Measurements from ENCODE around the gene DPRX. TPM values are rescaled to one million over a fixed set of nuclear protein-coding genes. Genes with fewer than 3 reads are reported as not detected.

The DPRX gene
- total RNA-seq, 1 donor from 2014 or later: not detected

DNA sequence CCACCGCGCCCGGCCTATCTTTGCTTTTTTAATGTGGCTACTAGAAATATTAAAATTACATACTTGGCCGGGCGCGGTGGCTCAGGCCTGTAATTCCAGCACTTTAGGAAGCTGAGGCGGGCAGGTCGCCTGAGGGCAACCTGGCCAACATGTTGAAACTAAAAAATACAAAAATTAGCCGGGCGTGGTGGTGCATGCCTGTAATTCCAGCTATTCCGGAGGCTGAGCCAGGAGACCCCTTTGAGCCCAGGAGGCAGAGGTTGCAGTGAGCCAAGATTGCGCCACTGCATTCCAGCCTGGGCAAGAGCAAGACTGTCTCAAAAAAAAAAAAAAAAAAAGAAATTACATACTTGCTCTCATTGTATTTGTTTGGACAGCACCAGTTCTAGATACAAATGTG is 34.8 kb upstream of the DPRX start:
- no peak overlapping the region for H3K4me3 ChIP-seq (ENCODE audit: low read depth, low read length)
- DNase-seq (ENCODE audit: low read depth): no peak
- TF ChIP-seq CTCF (conservative IDR thresholded peaks at IDR 0.05; ENCODE audit: low read depth, low read length): no peak

DNA sequence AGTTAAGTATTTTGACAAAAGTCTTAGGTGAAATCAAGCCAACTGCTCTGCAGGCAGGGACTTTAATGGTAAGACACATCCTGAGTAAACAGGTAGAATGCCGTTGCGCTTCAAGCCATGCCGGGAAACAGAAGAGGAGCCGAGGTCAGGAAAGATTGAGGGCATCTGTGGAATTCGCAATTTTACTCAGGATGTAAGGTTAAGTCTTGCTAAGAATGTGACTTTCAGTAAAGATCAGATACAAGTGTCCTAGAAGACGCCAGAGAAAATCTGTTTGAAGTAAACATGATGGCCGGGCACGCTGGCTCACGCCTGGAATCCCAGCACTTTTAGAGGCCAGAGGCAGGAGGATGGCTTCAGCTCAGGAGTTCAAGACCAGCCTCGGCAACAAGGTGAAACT is 33.4 kb upstream of the DPRX start:
- H3K4me3 ChIP-seq (ENCODE audit: low read depth, low read length): no peak overlapping the region
- no peak for DNase-seq (ENCODE audit: low read depth)
- TF ChIP-seq CTCF (conservative IDR thresholded peaks at IDR 0.05; ENCODE audit: low read depth, low read length): no peak

DNA sequence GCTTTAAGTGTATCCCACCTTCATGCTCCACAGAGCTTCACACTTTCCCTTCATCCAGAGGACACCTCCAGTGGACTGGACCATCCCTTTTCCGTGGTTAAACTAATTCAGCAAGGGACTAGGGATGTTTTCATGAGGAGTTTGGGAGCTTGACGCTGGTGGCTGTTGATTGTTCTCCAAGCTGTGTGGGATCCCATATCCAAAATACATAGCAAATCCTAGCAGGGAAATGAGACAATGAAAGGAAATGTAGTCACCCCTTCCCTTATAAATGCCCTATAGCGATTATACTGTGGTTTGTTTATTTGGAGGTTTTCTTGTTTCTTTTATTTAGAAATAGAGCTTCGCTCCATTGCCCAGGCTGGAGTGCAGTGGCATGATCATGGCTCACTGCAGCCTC is 31.6 kb upstream of the DPRX start:
- no peak for DNase-seq (ENCODE audit: low read depth)
- no peak for TF ChIP-seq CTCF (conservative IDR thresholded peaks at IDR 0.05; ENCODE audit: low read depth, low read length)
- no peak overlapping the region for H3K4me3 ChIP-seq (ENCODE audit: low read depth, low read length)

GRCh38 chr19:53606031-53606430 is 25.8 kb upstream of the DPRX start:
- H3K4me3 ChIP-seq (ENCODE audit: low read depth, low read length): no peak overlapping the region
- no peak for TF ChIP-seq CTCF (conservative IDR thresholded peaks at IDR 0.05; ENCODE audit: low read depth, low read length)
- no peak for DNase-seq (ENCODE audit: low read depth)

- H3K4me3 ChIP-seq (ENCODE audit: low read depth, low read length): no peak overlapping the region
- no peak for DNase-seq (ENCODE audit: low read depth)
- no peak for TF ChIP-seq CTCF (conservative IDR thresholded peaks at IDR 0.05; ENCODE audit: low read depth, low read length)
Measured at GRCh38 chr19:53608381-53608780, 23.4 kb upstream of the DPRX start.

DNA sequence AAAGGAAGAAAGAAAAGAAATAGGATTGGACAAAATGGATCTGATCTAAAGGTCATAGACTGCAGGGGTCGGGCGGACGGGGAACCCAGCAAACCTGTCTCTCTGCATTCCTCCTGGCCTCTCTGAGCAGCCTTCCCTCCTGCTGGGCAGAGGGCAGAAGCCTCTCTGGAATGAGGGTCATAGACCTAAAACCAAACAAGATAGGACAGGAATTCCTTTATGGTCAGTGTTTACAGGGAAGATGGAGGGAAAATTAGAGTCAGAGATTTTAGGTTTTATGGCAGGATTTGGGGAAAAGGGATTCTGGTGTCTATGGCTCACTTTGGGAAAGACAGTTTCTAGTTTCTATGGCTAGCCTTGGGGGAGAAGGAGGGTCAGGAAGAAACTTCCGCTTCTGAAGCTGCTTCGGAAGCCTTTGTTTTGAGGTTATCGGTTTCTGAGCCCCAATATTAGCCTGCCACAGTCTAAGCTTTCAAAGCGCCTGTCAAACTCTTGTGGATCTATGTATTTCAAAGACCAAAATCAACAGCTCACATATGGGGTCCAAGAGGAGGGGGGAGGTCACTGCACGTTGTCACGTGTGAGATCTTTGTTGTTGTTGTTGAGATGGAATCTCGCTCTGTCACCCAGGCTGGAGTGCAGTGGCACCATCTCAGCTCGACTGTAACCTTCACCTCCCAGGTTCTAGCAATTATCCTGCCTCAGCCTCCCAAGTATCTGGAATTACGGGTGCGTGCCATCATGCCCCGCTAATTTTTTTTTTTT is 18.9 kb upstream of the DPRX start:
- DNase-seq (ENCODE audit: low read depth): no peak
- no peak for TF ChIP-seq CTCF (conservative IDR thresholded peaks at IDR 0.05; ENCODE audit: low read depth, low read length)
- H3K4me3 ChIP-seq (ENCODE audit: low read depth, low read length): no peak overlapping the region

All from epithelial cell of proximal tubule (primary cell).